ENCODE results near the gene PDPK1.
A peak's percentile ranks its signal among the peaks of the same experiment; 100 is the strongest.
"Not testable (repeated sequence)": the region's sequence is repeated elsewhere in the genome, so short reads cannot be mapped to it uniquely, and the experiment has no call there.

PDPK1 gene

DNA sequence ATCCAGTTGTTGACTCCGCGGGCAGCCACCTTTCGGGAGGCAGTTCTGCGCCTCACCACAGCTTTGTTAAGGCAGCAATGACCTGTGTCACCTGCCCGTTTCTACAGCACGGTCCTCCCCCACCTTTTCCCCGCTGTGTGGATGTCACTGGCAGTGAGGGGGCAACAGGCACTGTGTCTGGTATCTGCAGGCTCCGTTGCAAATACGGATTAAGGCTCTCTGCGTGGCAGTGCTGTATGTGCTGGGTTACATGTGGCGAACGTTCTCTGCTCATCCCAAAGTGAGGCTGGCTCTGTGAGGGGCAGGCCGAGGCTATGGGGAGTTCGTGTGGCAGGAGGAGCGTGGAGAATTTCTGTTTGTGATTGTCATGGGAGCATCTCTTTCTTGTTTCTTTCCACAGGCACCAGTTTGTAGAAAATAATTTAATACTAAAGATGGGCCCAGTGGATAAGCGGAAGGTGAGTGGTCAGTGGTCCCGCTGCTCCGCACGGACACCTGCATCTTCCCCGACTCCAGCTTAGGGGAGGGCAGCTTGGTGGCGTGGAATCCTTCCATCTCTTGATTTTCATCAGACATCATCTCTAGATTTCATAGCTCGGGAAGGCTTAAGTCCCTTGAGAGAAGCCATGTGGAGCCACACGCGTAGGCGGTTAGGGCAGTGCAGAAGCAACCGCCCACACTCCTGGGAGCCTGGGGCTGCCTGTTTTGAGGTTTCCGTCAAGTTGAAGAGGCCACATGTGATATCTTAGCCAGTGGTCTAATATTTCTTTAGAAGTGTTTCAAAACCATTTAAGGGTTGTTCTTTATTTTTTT is 57.8 kb downstream of the PDPK1 start:
- no peak for DNase-seq

DNA sequence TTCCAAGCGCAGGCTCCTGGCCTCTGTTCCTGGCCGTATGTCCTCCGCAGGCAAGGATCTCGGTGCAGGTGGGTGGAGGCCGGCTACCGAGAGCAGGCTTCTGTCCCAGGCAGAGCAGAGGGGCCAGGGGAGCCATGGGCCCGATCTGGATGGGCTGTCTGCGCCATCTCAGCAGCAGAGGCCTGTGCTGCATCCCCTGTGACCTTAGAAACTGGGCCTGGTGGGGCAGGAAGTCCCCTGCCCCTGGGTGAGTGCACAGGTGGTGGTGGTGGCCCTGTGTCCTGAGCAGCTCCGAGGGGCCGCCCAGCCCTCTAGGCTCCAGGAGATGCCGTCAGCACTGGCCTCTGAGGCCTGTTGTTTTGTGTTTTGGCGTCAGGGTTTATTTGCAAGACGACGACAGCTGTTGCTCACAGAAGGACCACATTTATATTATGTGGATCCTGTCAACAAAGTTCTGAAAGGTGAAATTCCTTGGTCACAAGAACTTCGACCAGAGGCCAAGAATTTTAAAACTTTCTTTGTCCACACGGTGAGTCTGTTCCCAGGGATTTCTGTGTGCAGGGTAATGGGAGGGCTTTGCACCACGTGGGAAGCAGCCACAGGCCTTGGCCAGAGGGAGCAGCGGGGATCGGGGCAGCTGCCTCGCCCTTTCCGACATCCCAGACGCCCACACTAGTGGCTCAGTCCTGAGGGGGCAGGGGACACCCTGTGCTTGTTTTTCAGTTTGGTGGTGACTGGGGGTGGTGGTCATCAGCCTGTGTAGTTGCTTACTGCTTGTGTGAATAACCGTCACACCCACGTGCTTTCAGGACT is 59.1 kb downstream of the PDPK1 start:
- DNase-seq = no peak

DNA sequence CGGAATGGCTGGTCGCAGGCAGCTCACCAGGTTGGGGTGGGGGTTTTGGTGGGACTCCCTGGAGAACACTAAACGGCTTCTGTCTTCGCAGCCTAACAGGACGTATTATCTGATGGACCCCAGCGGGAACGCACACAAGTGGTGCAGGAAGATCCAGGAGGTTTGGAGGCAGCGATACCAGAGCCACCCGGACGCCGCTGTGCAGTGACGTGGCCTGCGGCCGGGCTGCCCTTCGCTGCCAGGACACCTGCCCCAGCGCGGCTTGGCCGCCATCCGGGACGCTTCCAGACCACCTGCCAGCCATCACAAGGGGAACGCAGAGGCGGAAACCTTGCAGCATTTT is 59.7 kb downstream of the PDPK1 start:
- no peak for DNase-seq

DNA sequence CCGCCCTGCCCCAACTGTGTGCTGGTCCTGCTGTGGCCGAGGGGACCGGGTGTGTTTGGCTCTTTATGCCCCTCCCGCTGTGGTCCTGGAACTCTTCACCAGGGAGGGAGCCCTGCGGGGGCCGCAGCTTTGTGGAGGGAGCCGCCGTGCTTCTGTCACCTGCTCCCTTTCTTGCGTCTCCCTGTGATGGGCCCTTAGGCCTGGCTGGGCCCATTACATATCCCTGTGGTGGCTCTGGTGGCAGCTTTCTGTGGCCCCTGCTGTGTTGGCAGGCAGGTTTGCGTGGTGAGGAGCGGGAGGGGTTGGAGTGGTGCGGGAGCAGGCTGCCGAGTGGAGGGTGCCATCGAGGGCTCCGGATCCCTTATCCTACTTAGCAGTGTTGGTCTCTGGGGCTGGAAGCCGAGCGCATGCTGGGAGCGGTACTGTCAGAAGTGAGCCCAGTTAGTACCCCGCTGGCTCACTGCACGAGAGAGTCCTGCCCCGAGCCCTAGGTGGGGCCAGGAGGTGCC is 60.4 kb downstream of the PDPK1 start:
- DNase-seq = no peak

DNA sequence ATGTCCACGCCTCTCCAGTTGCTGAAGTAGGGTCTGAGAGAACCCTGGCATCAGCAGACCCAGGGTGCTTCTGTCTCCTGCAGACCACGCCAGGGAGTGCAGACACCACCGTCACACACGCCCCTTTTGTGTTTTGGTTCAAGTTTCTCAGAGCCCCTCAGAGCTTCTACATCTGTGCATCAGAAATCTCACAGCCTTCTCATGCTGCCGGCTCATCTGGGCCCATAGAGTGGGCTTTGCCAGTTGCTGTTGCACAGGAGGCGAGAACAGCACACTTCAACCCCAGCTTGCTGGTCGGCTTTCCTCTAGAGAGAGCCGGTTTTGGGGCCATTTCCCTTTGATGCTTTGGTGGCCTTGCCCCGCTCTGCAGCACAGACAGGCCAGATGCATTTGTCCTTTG is 60.9 kb downstream of the PDPK1 start:
- no peak for DNase-seq

DNA sequence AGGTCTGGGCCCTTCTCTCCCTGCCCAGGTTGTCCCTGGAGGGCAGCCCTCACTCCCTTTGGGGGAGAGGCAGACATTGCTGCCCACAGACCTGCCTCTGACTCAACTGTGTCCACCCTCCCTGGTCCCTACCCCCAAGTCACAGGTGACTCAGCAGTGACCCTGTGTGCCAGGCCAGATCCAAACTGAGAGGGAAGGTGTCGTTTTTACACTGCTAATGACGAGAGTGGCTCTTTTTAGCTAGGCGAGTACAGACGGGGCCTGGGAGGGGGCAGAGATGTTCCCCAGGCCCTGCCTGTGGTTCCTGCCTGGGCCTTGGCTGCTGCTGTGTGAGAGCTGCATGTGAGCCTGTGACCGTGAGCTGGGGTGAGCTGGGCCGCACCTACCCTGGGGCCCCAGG is 61.3 kb downstream of the PDPK1 start:
- not testable (repeated sequence) for DNase-seq

DNA sequence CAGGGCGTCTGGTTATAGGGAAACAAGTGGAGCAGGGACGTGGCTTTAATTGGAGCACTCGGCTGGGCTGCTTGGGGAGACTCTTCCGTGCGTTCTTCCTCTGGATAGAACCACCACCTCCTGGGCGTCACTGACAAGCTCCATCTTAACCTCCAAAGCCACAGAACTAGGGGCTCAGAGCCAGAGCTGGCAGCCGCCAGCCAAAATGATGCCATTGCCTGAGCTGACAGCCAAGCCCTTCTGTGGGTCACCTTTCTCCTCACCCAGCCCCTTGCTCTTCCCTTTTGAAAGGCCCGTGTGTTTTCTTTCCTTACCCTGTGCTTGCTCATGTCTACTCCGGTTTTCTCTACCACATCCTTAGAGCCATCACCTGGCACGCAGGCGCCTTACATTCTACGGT is 62.0 kb downstream of the PDPK1 start:
- DNase-seq = not testable (repeated sequence)

DNA sequence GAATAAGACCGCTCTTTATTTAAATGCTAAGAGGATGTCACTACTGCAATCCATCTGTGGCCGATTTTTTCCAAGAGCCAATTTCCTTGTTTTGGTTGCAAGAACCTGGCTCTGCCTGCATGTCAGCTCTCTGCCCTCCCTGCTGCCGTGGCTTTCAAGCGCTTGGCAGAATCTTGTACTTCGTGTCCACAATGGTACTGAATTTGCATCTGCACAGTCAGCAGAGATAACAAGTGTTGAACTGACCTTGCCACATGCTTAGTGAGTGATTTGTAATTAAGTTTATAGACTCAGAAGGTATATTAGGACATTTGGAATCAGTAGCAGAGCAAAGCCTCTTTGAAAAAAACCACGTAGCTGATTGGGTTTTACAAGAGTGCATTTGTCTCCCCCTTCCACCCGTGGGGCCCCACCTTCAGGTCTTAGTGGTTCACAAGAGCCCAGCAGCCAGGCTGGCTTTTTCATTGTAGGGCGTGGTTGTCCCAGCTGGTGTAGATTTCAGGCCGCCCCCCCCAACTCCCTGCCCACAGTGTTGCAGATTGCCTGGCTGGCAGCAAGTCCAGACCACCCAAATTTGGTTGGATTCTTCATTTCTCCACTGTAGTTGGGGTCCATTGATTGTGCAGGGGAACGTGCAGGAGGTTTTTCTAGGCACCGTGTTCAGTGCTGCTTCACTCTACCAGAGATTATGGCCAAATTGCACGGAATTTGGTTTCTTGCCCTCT is 63.6 kb downstream of the PDPK1 start:
- not testable (repeated sequence) for DNase-seq

DNA sequence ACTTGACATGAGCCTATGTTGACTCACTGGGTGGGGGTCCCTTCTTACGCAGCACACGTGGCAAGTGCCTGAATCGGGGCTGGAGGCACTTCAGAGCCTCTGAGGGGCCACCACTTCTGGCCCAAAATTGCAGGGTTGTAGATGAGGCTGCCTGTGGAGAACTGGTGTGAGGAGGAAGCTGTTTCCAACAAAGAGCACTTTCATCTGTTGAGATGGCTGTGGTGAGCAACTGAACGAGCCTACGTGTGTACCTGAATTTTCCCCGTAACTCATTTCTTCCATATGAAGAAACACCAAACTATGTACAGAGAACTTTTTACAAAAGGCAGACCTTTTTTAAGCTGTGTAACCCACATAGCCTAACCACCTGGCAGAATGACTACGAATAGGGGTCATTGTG is 64.4 kb downstream of the PDPK1 start:
- DNase-seq = not testable (repeated sequence)

DNA sequence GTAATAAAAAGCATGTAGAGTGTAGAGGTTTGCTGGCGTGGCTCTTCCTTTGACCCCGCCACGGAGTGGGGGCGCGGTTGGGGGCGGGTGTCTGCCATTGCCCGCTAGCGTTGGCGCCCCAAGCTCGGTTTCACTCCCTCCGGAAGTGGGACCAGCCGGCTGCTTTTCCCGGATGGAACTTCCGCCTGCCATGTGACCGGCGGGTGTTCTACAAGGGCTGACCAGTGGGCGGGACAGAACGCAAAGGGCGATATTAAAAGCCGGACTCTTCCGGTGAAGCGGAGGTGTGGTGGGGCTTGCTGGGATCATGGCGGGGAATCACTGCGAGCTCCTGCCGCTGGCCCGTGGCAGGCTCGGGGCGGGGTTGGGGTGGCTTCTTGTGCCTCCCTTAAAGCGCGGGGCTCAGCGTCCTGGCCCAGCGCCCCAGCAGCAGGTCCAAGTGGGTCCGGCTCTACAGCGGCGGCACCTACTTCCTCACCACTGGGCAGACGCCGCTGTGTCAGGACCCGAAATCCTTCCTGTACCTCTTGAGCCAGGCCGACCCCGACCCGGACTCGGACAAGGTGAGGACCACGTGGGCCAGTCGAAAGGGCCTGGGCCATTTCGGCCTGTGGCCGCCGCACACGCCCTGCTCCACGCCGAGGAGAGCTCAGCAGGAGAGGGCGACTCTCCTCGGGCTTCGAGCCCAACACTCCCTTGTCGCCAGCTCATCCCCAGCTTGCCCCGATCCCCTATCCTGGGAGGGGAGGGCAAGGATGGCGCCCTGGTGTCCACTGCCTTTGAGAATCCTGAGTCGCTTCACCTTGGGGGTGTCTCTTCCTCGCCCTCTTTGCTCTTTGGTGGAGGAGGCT is 65.6 kb downstream of the PDPK1 start:
- DNase-seq = peak; percentile 84 to 85

DNA sequence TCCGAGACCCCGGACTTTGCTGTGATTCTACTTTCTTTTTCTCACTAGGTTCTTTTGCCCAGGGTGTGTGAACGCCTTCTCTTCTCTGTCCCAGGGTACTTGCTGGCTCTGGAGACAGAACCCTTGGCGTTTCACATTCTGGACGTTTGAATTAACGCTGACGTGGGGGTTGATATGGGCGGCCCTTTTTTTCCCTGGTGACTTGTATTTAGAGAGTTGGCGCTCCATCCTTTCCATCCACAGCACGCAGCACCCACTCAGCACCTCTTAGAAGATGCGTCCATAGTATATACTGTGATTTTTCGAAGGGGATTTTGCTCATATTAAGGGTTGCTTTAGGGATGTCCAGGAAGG is 66.2 kb downstream of the PDPK1 start:
- not testable (repeated sequence) for DNase-seq

DNA sequence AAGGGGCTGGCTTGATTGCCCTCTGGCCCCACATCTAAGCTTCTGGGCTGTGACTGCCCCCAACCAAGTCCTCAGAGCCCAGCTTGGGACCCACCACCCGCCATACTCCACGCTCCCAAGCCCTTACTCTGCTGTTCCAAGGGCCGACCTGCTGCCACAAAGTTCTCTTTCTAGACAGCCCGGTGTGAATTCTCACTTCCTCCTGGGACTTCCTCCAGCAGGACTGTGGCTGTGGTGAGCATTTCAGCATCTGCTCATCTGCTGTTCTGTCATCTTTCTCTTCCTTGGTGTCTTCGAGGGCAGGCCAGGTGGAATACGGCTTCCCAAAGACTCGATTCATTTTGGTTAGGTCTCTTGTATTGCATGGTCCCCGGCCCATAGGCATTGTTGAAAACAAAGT is 69.0 kb downstream of the PDPK1 start:
- DNase-seq = not testable (repeated sequence)

DNA sequence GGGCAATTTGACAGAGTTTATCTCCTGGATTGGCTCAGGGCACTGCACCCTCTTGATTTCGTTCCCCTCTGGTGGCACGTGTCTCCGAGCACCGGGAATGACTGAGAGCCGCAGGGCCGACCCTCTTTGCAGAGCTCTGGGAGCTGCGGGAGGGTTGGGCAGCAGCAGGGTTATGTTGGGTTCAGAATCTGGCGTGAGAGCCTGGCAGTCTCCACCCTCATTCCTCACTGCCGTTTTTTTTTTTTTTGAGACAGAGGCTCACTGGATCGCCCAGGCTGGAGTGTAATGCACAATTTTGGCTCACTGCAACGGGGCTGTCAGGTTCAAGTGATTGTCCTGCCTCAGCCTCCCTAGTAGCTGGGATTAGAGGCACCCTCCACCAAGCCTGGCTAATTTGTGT is 71.5 kb downstream of the PDPK1 start:
- DNase-seq = not testable (repeated sequence)

DNA sequence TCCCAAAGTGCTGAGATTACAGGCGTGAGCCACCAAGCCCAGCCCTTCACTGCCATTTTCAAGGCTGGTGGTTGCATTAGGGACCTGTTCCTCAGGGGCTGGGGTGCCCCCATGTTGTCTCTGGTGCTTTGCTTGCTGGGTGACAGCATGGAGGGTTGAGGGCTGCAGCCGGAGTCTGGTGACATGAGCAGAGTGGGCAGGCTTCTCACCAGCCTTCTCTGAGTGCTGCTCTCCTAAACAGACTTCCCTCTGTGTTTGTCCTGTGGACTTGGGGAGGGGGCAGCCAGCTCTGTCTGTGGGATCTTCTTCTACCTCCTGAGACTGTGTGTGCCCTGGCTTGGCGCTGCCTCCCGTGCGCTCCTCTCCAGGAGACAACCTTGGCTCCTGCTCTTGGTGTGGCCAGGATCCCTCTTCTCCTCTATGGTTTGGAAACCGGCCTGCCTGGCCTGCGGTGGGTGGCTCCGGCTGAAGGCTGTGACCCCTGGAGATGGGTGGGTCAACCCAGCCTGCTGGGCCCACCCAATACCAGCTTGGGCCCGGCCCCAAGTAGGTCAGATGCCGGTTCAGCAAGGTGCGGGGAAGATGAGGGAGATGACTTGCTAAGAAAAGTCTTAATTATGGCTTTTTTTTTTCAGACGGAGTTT is 72.1 kb downstream of the PDPK1 start:
- DNase-seq = no peak

DNA sequence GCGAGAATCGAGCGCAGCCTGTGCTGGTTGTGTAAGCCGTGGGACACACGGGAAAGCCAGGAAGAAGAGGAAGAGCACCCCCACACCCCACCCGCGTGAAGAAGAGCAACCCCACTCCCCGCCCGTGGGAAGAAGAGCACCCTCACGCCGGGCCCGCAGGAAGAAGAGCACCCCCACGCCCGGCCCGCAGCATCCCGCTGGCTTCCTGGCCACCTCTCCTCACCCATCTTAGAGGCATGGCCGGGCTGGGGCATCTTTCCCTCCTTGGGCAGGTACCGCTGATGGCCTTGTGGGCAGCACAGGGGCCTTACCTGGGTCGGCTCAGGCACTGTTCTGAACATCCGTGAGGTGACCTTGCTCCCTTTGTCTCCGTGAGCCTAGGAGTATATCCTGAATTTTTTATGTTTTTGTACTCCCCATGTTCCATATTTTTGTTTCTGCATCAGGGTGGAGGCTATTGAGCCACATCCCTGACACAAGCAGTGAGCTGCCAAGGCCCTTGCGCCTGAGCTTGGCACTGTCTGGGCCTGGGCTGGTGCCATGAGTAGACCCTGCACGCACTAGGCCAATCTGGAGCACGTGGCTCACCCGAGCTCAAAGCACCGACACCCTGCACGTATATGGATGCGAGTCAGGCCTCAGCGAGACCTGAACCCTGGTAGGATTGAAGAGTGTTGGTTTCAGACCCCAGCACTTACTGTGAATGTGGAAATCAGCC is 73.1 kb downstream of the PDPK1 start:
- DNase-seq = no peak

DNA sequence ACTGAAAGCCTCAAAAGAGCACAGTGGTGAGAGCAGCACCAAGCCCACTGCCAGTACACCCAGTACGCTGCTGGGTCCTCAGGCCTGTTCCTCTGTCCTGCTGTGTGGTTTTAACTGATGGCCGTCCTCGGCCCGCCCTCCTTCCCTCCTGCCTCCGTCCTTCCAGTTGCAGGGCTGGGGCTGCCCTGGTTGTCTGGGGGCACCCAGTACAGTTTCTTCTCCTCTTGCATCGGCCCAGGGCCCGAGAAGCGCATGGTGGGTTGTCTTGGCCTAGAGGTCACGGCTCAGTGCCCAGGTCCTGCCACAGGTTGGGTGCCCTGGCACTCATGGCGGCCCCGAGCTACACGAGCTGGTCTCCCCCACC is 73.7 kb downstream of the PDPK1 start:
- DNase-seq = no peak

DNA sequence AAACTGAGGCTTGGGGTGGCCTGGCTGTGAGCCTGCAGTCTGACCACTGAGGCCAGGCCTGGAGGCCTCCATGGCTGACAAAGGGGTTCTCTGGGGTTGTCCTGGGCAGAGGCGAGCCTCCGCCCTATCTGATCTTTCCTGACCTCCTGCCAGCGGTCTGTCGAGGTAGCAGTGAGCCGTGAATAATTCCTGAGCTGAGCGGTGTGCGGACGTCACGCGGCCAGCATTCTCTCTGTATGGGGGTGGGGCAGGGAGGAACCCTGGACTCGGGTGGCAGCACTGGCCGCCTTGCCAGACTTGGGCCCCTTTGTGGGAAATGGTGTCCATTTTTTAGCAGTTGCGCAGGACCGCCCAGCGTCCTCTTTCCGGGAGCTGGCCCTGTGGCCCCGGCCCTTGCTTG is 74.1 kb downstream of the PDPK1 start:
- DNase-seq = not testable (repeated sequence)

DNA sequence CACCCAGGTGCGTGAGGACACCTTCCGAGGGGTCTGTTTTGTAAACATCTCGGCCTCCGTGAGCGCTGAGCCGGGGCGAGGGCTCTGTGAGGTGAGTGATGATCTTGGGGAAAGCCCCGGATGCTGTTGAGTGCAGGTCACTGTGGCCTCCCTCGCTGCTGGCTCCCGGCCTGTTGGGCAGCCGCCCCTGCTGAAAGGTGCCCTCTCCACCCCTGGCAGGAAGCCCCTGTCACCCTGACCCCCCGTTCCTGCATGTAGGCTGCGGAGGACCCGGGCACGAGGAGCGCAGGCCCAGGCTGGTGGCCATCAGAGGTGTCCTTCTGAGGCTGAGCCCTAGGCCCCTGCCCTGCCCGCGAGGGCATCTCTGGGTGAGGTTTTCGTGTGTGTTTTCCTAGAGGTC is 75.4 kb downstream of the PDPK1 start:
- DNase-seq = not testable (repeated sequence)

DNA sequence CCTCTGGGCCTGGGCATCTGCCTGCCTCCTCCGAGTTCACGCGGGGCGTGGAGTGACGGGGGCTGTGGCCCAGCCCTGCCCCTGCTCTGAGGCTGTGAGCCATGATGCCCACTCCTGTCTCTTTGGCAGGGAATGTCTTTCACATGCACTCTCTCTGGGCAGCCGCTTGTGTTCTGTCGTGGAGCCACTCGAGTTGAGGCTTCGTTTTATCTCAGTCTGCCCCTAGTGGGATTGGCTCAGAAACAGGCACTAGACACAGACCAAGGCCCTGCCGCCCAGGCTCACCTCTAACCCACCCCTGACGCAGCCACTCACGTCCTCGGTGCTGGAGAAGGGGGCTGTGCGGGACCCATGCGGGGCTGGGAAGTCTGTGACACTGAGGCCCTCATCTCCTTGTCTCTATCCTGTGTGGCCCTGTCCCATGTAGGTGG is 77.0 kb downstream of the PDPK1 start:
- no peak for DNase-seq

DNA sequence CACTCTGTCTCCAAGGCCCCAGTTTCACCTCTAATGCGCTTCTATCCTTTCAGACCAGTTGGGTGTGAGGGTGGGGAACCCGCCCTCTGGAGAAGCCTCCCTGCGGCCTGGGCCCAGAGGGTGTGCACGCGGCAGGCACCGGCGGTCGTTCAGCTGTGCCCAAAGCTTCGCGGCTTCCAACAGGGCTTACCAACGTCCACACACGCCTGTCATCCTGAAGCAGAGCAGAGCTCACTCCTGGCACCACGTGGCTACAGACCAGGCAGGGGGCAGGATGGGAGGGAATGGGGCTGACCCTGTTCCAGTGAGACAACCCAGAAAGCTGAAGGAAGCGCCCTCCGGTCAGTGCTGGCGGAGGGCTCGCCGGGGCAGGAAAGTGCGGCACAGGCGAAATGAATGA is 81.1 kb downstream of the PDPK1 start:
- DNase-seq = not testable (repeated sequence)

DNA sequence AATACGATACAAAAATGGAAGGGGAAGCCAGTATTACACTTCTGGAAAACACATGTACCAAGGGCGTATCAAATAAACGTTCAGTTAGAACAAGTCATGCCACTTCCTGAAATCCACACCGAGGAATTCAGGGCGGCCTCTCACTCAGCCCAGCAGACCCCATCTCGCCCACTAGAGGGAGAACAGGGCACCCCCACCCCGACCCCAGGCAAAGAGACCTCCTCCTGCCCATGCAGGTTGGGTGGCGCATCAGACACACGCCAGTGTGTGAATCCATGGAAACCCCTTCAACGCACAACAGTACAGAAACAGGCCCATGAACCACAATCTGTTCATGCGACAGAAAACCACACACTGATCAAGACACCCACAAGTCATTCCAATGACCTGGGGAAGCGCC is 81.8 kb downstream of the PDPK1 start:
- not testable (repeated sequence) for DNase-seq

Data from stimulated activated CD4-positive, alpha-beta T cell treated with anti-CD3 and anti-CD28 coated beads, Interleukin-2, amount 100 ng/mL, for 48 hours (primary cell).